CD4-positive, CD25-positive, alpha-beta regulatory T cell (primary cell): ENCODE data around the gene CACNB2. TPM values are rescaled to one million over a fixed set of nuclear protein-coding genes. Genes with fewer than 3 reads are reported as not detected.

ENCODE experiments used
- ATAC-seq, 2 donors: fragments of 150-1000 bp; cut with Tn5 transposase; one replicate each; pipeline ENCODE4 v1.10.0; 2021; ENCODE audit warnings: low read depth in 2 of 2, moderate number of reproducible peaks in 2 of 2, moderate library complexity in 1 of 2
- DNase-seq, 3 donors: peaks; one replicate each; pipeline versions ENCODE4 v3.0.0 to v3.0.0-alpha.2; 2012 to 2022; ENCODE audit warnings: mixed read lengths in 1 of 3
- H3K27ac ChIP-seq: one replicate; pipeline ENCODE4 v1.7.0; 2013; ENCODE audit warnings: mild to moderate bottlenecking, low read length; ENCODE audit not compliant: insufficient read depth, poor library complexity, severe bottlenecking
- H3K27me3 ChIP-seq: one replicate; pipeline ENCODE4 v1.7.0; 2013; ENCODE audit warnings: low read length; ENCODE audit not compliant: control insufficient read depth, insufficient read depth
- H3K36me3 ChIP-seq: one replicate; pipeline ENCODE4 v1.7.0; 2013; ENCODE audit warnings: mild to moderate bottlenecking, low read length, moderate library complexity; ENCODE audit not compliant: control insufficient read depth, insufficient read depth
- H3K4me1 ChIP-seq: 2 replicates; pipeline ENCODE4 v1.7.0; 2013; ENCODE audit warnings: mild to moderate bottlenecking, low read length; ENCODE audit not compliant: insufficient read depth, control insufficient read depth, poor library complexity, severe bottlenecking
- H3K4me3 ChIP-seq: one replicate; pipeline ENCODE4 v1.7.0; 2013; ENCODE audit warnings: low read depth, mild to moderate bottlenecking, low read length, moderate library complexity
- H3K9me3 ChIP-seq, 2 experiments: 1 replicate in 1 of 2; 2 replicates in 1 of 2; pipeline ENCODE4 v1.7.0; 2013; ENCODE audit warnings: low read length in 2 of 2, mild to moderate bottlenecking in 1 of 2, moderate library complexity in 1 of 2; ENCODE audit not compliant: control insufficient read depth in 2 of 2
- H3K27ac Mint-ChIP-seq, 3 donors: one replicate each; pipeline ENCODE4 v1.8.0; 2020 to 2022; ENCODE audit warnings: mild to moderate bottlenecking in 3 of 3, mixed read lengths in 3 of 3, moderate library complexity in 2 of 3
- H3K27me3 Mint-ChIP-seq: one replicate; pipeline ENCODE4 v1.8.0; 2022; ENCODE audit warnings: mild to moderate bottlenecking, mixed read lengths
- H3K36me3 Mint-ChIP-seq: one replicate; pipeline ENCODE4 v1.8.0; 2020; ENCODE audit warnings: mixed read lengths
- H3K4me1 Mint-ChIP-seq, 4 donors: one replicate each; pipeline ENCODE4 v1.8.0; 2020 to 2022; ENCODE audit warnings: mixed read lengths in 4 of 4, mild to moderate bottlenecking in 1 of 4
- H3K4me3 Mint-ChIP-seq, 4 donors: one replicate each; pipeline ENCODE4 v1.8.0; 2020 to 2022; ENCODE audit warnings: mild to moderate bottlenecking in 4 of 4, mixed read lengths in 4 of 4, moderate library complexity in 3 of 4
- H3K9me3 Mint-ChIP-seq, 7 donors: one replicate each; pipeline ENCODE4 v1.8.0; 2020 to 2022; ENCODE audit warnings: mixed read lengths in 7 of 7, mild to moderate bottlenecking in 3 of 7, moderate library complexity in 2 of 7
- polyA plus RNA-seq, 4 donors: library from polyadenylated mRNA; unstranded; fragments of 300-500 nt; fragmentation: Illumina TruSeq; gene quantifications; one replicate each; pipeline ENCODE4 v1.2.3, GENCODE V29; 2021
- total RNA-seq: library from RNA; stranded (reverse); gene quantifications from one replicate; pipeline ENCODE4 v1.2.3, GENCODE V29; 2022

The CACNB2 gene
- total and polyA plus RNA-seq, 5 donors from 2014 or later = 0.39 to 0.80 (median 0.49) TPM

GRCh38 chr10:18378766-18379165 is 238.5 kb downstream of the CACNB2 start:
- no peak for ATAC-seq

DNA sequence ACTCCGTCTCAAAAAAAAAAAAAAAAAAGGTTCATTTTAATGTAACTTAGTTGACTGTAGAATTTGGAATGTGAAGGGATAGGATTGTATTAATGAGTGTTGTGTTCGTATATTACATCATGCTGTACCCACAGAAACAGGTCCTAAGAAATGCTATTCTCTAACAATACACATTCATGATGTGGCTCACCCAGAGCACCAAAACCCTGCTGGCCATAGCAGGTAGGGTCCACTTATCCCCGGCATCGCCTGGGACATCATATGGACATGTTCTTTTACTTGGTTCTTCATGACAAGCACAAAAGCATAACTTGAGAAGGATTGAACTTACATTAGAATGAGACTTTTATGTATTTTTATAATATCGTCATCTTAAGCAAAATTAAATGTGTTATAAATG is 241.5 kb downstream of the CACNB2 start:
- Histone ChIP-seq H3K36me3 (no peaks in the 10 kb centered on the region), H3K9me3 (no peaks in the 10 kb centered on the region), H3K27me3 (no peaks in the 10 kb centered on the region), H3K27ac (no peak overlapping the region), H3K4me1 (no peaks in the 10 kb centered on the region), H3K4me3 (no peak overlapping the region)
- Mint-ChIP-seq H3K36me3 (no peaks in the 10 kb centered on the region), H3K9me3 (no peaks in the 10 kb centered on the region), H3K27me3 (no peaks in the 10 kb centered on the region), H3K27ac (no peak overlapping the region), H3K4me1 (no peaks in the 10 kb centered on the region), H3K4me3 (no peak overlapping the region)
- DNase-seq (no peak), ATAC-seq (no peak)

More at GRCh38 chr10:18378766-18379165, 238.5 kb downstream of the CACNB2 start:
- Mint-ChIP-seq H3K27ac (no peak overlapping the region), H3K27me3 (peaks cover 3% of the 10 kb centered on the region), H3K4me1 (no peaks in the 10 kb centered on the region), H3K9me3 (peaks cover 0 to 5% (median under 1%) of the 10 kb centered on the region in 7 donors), H3K4me3 (no peak overlapping the region), H3K36me3 (no peaks in the 10 kb centered on the region)
- no peak for DNase-seq
- no peak overlapping the region for H3K4me3 ChIP-seq
- H3K36me3 ChIP-seq = no peaks in the 10 kb centered on the region
- H3K9me3 ChIP-seq = no peaks in the 10 kb centered on the region
- H3K27me3 ChIP-seq = no peaks in the 10 kb centered on the region
- H3K4me1 ChIP-seq = no peaks in the 10 kb centered on the region
- H3K27ac ChIP-seq = no peak overlapping the region

- Histone ChIP-seq H3K36me3 (no peaks in the 10 kb centered on the region), H3K27ac (no peak overlapping the region), H3K9me3 (no peaks in the 10 kb centered on the region), H3K27me3 (no peaks in the 10 kb centered on the region), H3K4me3 (no peak overlapping the region), H3K4me1 (peaks cover 5% of the 10 kb centered on the region)
- Mint-ChIP-seq H3K4me3 (no peak overlapping the region), H3K27me3 (peaks cover 16% of the 10 kb centered on the region), H3K36me3 (no peaks in the 10 kb centered on the region), H3K9me3 (no peaks in the 10 kb centered on the region), H3K27ac (no peak overlapping the region), H3K4me1 (peaks cover 8 to 20% (median 11%) of the 10 kb centered on the region in 4 donors)
- no peak for DNase-seq
- no peak for ATAC-seq
These were observed 257.7 kb downstream of the CACNB2 start for GRCh38 chr10:18397906-18398305.

GRCh38 chr10:18399158-18399557 is 258.9 kb downstream of the CACNB2 start:
- no peak overlapping the region for H3K27ac Mint-ChIP-seq
- no peaks in the 10 kb centered on the region for H3K36me3 Mint-ChIP-seq
- Histone ChIP-seq H3K4me1 (peaks cover 5% of the 10 kb centered on the region), H3K4me3 (no peak overlapping the region), H3K27ac (no peak overlapping the region), H3K27me3 (no peaks in the 10 kb centered on the region), H3K36me3 (no peaks in the 10 kb centered on the region), H3K9me3 (no peaks in the 10 kb centered on the region)
- H3K4me1 Mint-ChIP-seq = peaks cover 8 to 20% (median 11%) of the 10 kb centered on the region in 4 donors
- DNase-seq = no peak
- no peak for ATAC-seq
- no peaks in the 10 kb centered on the region for H3K9me3 Mint-ChIP-seq
- H3K4me3 Mint-ChIP-seq = no peak overlapping the region
- H3K27me3 Mint-ChIP-seq = peaks cover 16% of the 10 kb centered on the region

GRCh38 chr10:18400201-18400905 is 260.1 kb downstream of the CACNB2 start:
- H3K36me3 ChIP-seq = no peaks in the 10 kb centered on the region
- DNase-seq (peak; percentile 4 to 42 (median 7)), ATAC-seq (no peak)
- H3K4me3 ChIP-seq = peak overlapping the region; percentile 4
- Mint-ChIP-seq H3K36me3 (no peaks in the 10 kb centered on the region), H3K27ac (peak overlapping the region in 2 of 3 donors; percentile 5 to 23), H3K4me3 (peak overlapping the region; percentile 34 to 81 (median 52)), H3K9me3 (no peaks in the 10 kb centered on the region), H3K4me1 (peaks cover 8 to 20% (median 11%) of the 10 kb centered on the region in 4 donors), H3K27me3 (peaks cover 11% of the 10 kb centered on the region)
- H3K9me3 ChIP-seq = no peaks in the 10 kb centered on the region
- H3K4me1 ChIP-seq = peaks cover 5% of the 10 kb centered on the region
- H3K27ac ChIP-seq = no peak overlapping the region
- no peaks in the 10 kb centered on the region for H3K27me3 ChIP-seq

GRCh38 chr10:18400906-18401245 is 260.7 kb downstream of the CACNB2 start:
- Mint-ChIP-seq H3K4me3 (peak overlapping the region in 2 of 4 donors; percentile 3 to 81), H3K36me3 (no peaks in the 10 kb centered on the region), H3K4me1 (peaks cover 8 to 20% (median 11%) of the 10 kb centered on the region in 4 donors), H3K27ac (peak overlapping the region in 1 of 3 donors; percentile 51), H3K27me3 (peaks cover 10% of the 10 kb centered on the region), H3K9me3 (no peaks in the 10 kb centered on the region)
- Histone ChIP-seq H3K9me3 (no peaks in the 10 kb centered on the region), H3K27ac (no peak overlapping the region), H3K27me3 (no peaks in the 10 kb centered on the region), H3K4me1 (peaks cover 5% of the 10 kb centered on the region), H3K4me3 (peak overlapping the region; percentile 31), H3K36me3 (no peaks in the 10 kb centered on the region)
- no peak for ATAC-seq
- DNase-seq = no peak

DNA sequence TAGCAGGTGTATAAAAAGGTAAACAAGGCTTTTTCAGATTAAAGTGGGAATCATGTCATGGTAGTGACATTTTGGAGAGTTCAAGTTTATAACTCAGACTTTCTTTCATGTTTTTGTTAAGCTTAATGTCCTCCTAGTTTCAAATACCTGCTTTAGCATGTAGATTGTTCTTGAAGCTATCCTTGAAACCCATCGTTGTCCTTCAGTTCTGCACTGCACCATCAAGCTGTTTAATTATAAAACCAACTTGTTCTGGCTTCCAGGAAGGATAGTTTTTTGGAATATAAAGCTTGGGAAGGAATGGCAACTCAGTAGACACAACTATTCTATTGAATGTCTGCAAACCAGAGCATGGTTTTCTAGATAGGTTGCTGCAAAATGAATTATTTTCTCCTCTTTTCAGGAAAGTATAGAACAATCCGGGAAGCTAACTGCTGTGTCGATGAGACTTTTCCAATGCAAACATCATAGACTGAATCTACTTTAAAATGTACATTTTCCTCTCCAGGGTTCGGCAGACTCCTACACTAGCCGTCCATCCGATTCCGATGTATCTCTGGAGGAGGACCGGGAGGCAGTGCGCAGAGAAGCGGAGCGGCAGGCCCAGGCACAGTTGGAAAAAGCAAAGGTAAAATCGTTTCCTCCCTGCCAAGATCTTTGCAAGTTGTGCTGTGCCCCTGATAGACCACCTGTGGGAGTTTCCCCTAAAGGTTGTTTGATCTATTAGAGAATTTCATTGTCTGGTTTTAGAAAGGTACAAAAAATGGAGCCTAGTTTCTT is 261.4 kb downstream of the CACNB2 start:
- Histone ChIP-seq H3K9me3 (no peaks in the 10 kb centered on the region), H3K4me1 (peaks cover 5% of the 10 kb centered on the region), H3K27me3 (no peaks in the 10 kb centered on the region), H3K27ac (no peak overlapping the region), H3K36me3 (no peaks in the 10 kb centered on the region), H3K4me3 (no peak overlapping the region)
- Mint-ChIP-seq H3K9me3 (no peaks in the 10 kb centered on the region), H3K4me3 (no peak overlapping the region), H3K27me3 (peaks cover 6% of the 10 kb centered on the region), H3K4me1 (peaks cover 8 to 20% (median 13%) of the 10 kb centered on the region in 4 donors), H3K27ac (no peak overlapping the region), H3K36me3 (no peaks in the 10 kb centered on the region)
- DNase-seq (no peak), ATAC-seq (no peak)
